ENCODE data around the gene B3GNT9.

B3GNT9 gene

GRCh38 chr16:67098599-67098998 is 52.2 kb downstream of the B3GNT9 start:
- DNase-seq (ENCODE audit: extremely low read depth, low read depth): no peak
- TF ChIP-seq, protein P1, sequence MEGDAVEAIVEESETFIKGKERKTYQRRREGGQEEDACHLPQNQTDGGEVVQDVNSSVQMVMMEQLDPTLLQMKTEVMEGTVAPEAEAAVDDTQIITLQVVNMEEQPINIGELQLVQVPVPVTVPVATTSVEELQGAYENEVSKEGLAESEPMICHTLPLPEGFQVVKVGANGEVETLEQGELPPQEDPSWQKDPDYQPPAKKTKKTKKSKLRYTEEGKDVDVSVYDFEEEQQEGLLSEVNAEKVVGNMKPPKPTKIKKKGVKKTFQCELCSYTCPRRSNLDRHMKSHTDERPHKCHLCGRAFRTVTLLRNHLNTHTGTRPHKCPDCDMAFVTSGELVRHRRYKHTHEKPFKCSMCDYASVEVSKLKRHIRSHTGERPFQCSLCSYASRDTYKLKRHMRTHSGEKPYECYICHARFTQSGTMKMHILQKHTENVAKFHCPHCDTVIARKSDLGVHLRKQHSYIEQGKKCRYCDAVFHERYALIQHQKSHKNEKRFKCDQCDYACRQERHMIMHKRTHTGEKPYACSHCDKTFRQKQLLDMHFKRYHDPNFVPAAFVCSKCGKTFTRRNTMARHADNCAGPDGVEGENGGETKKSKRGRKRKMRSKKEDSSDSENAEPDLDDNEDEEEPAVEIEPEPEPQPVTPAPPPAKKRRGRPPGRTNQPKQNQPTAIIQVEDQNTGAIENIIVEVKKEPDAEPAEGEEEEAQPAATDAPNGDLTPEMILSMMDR (IDR thresholded peaks at IDR 0.05; ENCODE audit: low read depth, low read length, missing control alignments): no peak
- H3K4me3 ChIP-seq (replicated peaks; ENCODE audit: low read depth, low read length): no peak overlapping the region

Measured in HFF-Myc (cell line).